Vagina (tissue), 2 donors: ENCODE measurements around the gene ARHGAP4. TPM values are rescaled to one million over a fixed set of nuclear protein-coding genes. Genes with fewer than 3 reads are reported as not detected.

ENCODE experiments used
- DNase-seq, 2 donors: peaks; one replicate each; pipeline ENCODE4 v3.0.0-alpha.2; 2017; ENCODE audit errors: extremely low spot score in 2 of 2
- H3K27ac ChIP-seq: fragments of 200-600 bp; sonication (generic); one replicate; pipeline ENCODE4 v1.5.1; 2019
- H3K27me3 ChIP-seq: fragments of 200-600 bp; sonication (generic); one replicate; pipeline ENCODE4 v1.5.1; 2019
- H3K36me3 ChIP-seq, 2 donors: fragments of 200-600 bp; sonication (generic); one replicate each; pipeline ENCODE4 v1.5.1; 2017 to 2019
- H3K4me1 ChIP-seq: fragments of 200-600 bp; sonication (generic); one replicate; pipeline ENCODE4 v1.5.1; 2019
- H3K4me3 ChIP-seq, 2 donors: fragments of 200-600 bp; sonication (generic); 1 replicate in 1 of 2; 2 replicates in 1 of 2; pipeline ENCODE4 v1.5.1; 2016 to 2019
- H3K9me3 ChIP-seq: fragments of 200-600 bp; sonication (generic); one replicate; pipeline ENCODE4 v1.5.1; 2019
- CTCF ChIP-seq, 3 experiments: fragments of 450-650 bp in 2 of 3; fragments of 200-600 bp in 1 of 3; sonication (generic) in 1 of 3; IDR thresholded peaks; one replicate each; pipeline ENCODE4 v1.5.1; 2017 to 2019; ENCODE audit warnings: antibody characterized with exemption in 3 of 3, mild to moderate bottlenecking in 2 of 3, moderate library complexity in 2 of 3
- POLR2A ChIP-seq, 2 donors: fragments of 450-650 bp; IDR thresholded peaks; one replicate each; pipeline ENCODE4 v1.6.1; 2017; ENCODE audit warnings: antibody characterized with exemption in 2 of 2, mild to moderate bottlenecking in 2 of 2, moderate library complexity in 2 of 2
- POLR2AphosphoS5 ChIP-seq, 2 donors: sonication (generic); formaldehyde crosslinking; IDR thresholded peaks; one replicate each; pipeline ENCODE4 v1.9.0; 2017; ENCODE audit warnings: antibody characterized with exemption in 2 of 2, mild to moderate bottlenecking in 2 of 2, low read depth in 1 of 2; ENCODE audit not compliant: insufficient read depth in 1 of 2
- intact Hi-C: fragments of 100-400 bp; cut with DNase I; formaldehyde crosslinking; loops from one replicate; pipeline ENCODE4 v1.15.1; 2023
- total RNA-seq: library from RNA; depleted of rRNA; stranded (reverse); fragments of >200 nt; gene quantifications from one replicate; pipeline ENCODE4 v1.2.3, GENCODE V29; 2016

Gene ARHGAP4
- total RNA-seq, 1 donor from 2014 or later: 36.6 TPM

GRCh38 chrX:153972368-153973126 is 46.5 kb upstream of the ARHGAP4 start, which contains the start of gene TMEM187:
TMEM187 (plus strand) TSS chrX:153972754; CDS start chrX:153982063, 9,309 bp downstream.
- Histone ChIP-seq H3K4me1 (peaks cover 48% of the 10 kb centered on the region), H3K27ac (peak within 1 kb of the TSS; percentile 97), H3K36me3 (no peaks in the 10 kb centered on the region), H3K9me3 (no peaks in the 10 kb centered on the region), H3K27me3 (no peaks in the 10 kb centered on the region), H3K4me3 (peak within 1 kb of the TSS; percentile 75 to 94)
- DNase-seq: no peak
- TF ChIP-seq POLR2A (IDR thresholded peaks at IDR 0.05) (peak in 1 of 2 donors; percentile 66), CTCF (IDR thresholded peaks at IDR 0.05) (no peak), POLR2AphosphoS5 (IDR thresholded peaks at IDR 0.05; ENCODE audit: insufficient read depth in 1 of 2, low read depth in 1 of 2) (no peak)
- intact Hi-C loops: no loop called here

- DNase-seq: peak in 1 of 2 donors; percentile 97
- intact Hi-C loops: no loop called here
- Histone ChIP-seq H3K27me3 (no peaks in the 10 kb centered on the region), H3K4me3 (peak within 1 kb of the TSS; percentile 75 to 94), H3K9me3 (no peaks in the 10 kb centered on the region), H3K36me3 (no peaks in the 10 kb centered on the region), H3K4me1 (peaks cover 54% of the 10 kb centered on the region), H3K27ac (peak within 1 kb of the TSS; percentile 97)
- TF ChIP-seq CTCF (IDR thresholded peaks at IDR 0.05): no peak
- TF ChIP-seq POLR2AphosphoS5 (IDR thresholded peaks at IDR 0.05; ENCODE audit: insufficient read depth in 1 of 2, low read depth in 1 of 2): peak in 1 of 2 donors; percentile 82
- peak in 1 of 2 donors; percentile 40 for TF ChIP-seq POLR2A (IDR thresholded peaks at IDR 0.05)
These were observed 45.6 kb upstream of the ARHGAP4 start, which contains the start of gene HCFC1 for GRCh38 chrX:153971450-153972367. HCFC1 (minus strand) TSS chrX:153971818; CDS start chrX:153970840, 978 bp downstream.

DNA sequence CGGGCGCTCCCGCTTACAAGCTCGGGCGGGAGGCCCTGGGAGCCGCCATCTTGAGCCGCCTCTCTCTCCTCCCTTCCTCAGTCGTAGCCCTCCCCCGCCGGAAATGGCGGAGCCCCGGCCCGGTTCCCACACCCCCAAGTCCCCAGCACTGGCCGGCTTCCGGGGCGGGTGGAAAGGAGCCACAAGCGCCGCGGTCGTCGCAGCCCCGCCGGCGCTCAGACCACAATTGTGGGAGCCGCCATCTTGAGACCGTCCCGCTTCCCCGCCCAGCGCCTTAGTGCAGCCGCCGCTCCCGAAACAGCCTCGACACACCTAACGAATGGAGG is 45.0 kb upstream of the ARHGAP4 start:
- H3K4me1 ChIP-seq: peaks cover 60% of the 10 kb centered on the region
- intact Hi-C loops: no loop called here

GRCh38 chrX:153970357-153971123 is 44.5 kb upstream of the ARHGAP4 start:
- peak overlapping the region; percentile 75 to 94 for H3K4me3 ChIP-seq
- peak in 1 of 2 donors; percentile 93 for DNase-seq
- TF ChIP-seq POLR2AphosphoS5 (IDR thresholded peaks at IDR 0.05; ENCODE audit: insufficient read depth in 1 of 2, low read depth in 1 of 2): no peak
- TF ChIP-seq CTCF (IDR thresholded peaks at IDR 0.05): no peak
- TF ChIP-seq POLR2A (IDR thresholded peaks at IDR 0.05): no peak
- peaks cover 66% of the 10 kb centered on the region for H3K4me1 ChIP-seq
- H3K9me3 ChIP-seq: no peaks in the 10 kb centered on the region
- H3K27ac ChIP-seq: peak overlapping the region; percentile 97
- no peaks in the 10 kb centered on the region for H3K36me3 ChIP-seq
- intact Hi-C loops: no loop called here
- H3K27me3 ChIP-seq: no peaks in the 10 kb centered on the region

More for the DNA sequence above, 45.0 kb upstream of the ARHGAP4 start:
- H3K4me3 ChIP-seq: peak overlapping the region; percentile 75 to 94
- DNase-seq: no peak
- H3K36me3 ChIP-seq: no peaks in the 10 kb centered on the region
- no peak for TF ChIP-seq CTCF (IDR thresholded peaks at IDR 0.05)
- peak in 1 of 2 donors; percentile 31 for TF ChIP-seq POLR2A (IDR thresholded peaks at IDR 0.05)
- TF ChIP-seq POLR2AphosphoS5 (IDR thresholded peaks at IDR 0.05; ENCODE audit: insufficient read depth in 1 of 2, low read depth in 1 of 2): peak; percentile 24 to 84
- H3K9me3 ChIP-seq: no peaks in the 10 kb centered on the region
- H3K27me3 ChIP-seq: no peaks in the 10 kb centered on the region
- peak overlapping the region; percentile 97 for H3K27ac ChIP-seq
